IPS-15b (cell line): ENCODE data around the gene NLRP8.
"Not testable (repeated sequence)": the region's sequence is repeated elsewhere in the genome, so short reads cannot be mapped to it uniquely, and the experiment has no call there.

Experiments used
- H3K27me3 ChIP-seq: one replicate; pipeline ENCODE4 v1.6.1; 2013; ENCODE audit warnings: low read length; ENCODE audit not compliant: control insufficient read depth, insufficient read depth
- H3K36me3 ChIP-seq: one replicate; pipeline ENCODE4 v1.6.1; 2013; ENCODE audit warnings: low read length; ENCODE audit not compliant: control insufficient read depth, insufficient read depth
- H3K4me1 ChIP-seq: one replicate; pipeline ENCODE4 v1.6.1; 2013; ENCODE audit warnings: mild to moderate bottlenecking, low read length; ENCODE audit not compliant: control insufficient read depth, insufficient read depth
- H3K4me3 ChIP-seq: one replicate; pipeline ENCODE4 v1.5.1; 2013; ENCODE audit warnings: low read depth, low read length
- H3K9ac ChIP-seq: one replicate; pipeline ENCODE4 v1.6.1; 2013; ENCODE audit warnings: low read depth, mild to moderate bottlenecking, low read length
- H3K9me3 ChIP-seq: one replicate; pipeline ENCODE4 v1.6.1; 2013; ENCODE audit warnings: mild to moderate bottlenecking, low read length; ENCODE audit not compliant: control insufficient read depth, insufficient read depth

Gene NLRP8

GRCh38 chr19:55947532-55947931, at the start of gene NLRP8:
Gene NLRP8 (plus strand): TSS chr19:55947832.
- no peak within 1 kb of the TSS for H3K9ac ChIP-seq
- no peaks in the 10 kb centered on the region for H3K27me3 ChIP-seq
- H3K4me1 ChIP-seq: no peaks in the 10 kb centered on the region
- H3K36me3 ChIP-seq: no peaks in the 10 kb centered on the region
- H3K9me3 ChIP-seq: peaks cover 32% of the 10 kb centered on the region
- no peak within 1 kb of the TSS for H3K4me3 ChIP-seq

GRCh38 chr19:55898911-55899310, 48.7 kb upstream of the NLRP8 start:
- Histone ChIP-seq H3K9ac (no peak overlapping the region), H3K9me3 (peaks cover 25% of the 10 kb centered on the region), H3K4me1 (no peaks in the 10 kb centered on the region), H3K36me3 (no peaks in the 10 kb centered on the region), H3K27me3 (no peaks in the 10 kb centered on the region), H3K4me3 (no peak overlapping the region)

GRCh38 chr19:55901369-55902079, 46.1 kb upstream of the NLRP8 start:
- H3K4me3 ChIP-seq: no peak overlapping the region
- no peaks in the 10 kb centered on the region for H3K36me3 ChIP-seq
- H3K9ac ChIP-seq: no peak overlapping the region
- H3K4me1 ChIP-seq: no peaks in the 10 kb centered on the region
- H3K27me3 ChIP-seq: no peaks in the 10 kb centered on the region
- peaks cover 20% of the 10 kb centered on the region for H3K9me3 ChIP-seq

- Histone ChIP-seq H3K4me3 (no peak overlapping the region), H3K27me3 (no peaks in the 10 kb centered on the region), H3K9ac (no peak overlapping the region), H3K36me3 (no peaks in the 10 kb centered on the region), H3K4me1 (no peaks in the 10 kb centered on the region), H3K9me3 (peaks cover 20% of the 10 kb centered on the region)
Observed at GRCh38 chr19:55902080-55902751, 45.4 kb upstream of the NLRP8 start.

- Histone ChIP-seq H3K4me3 (no peak overlapping the region), H3K9me3 (peaks cover 25% of the 10 kb centered on the region), H3K27me3 (no peaks in the 10 kb centered on the region)
Observed at GRCh38 chr19:55907286-55907685, 40.3 kb upstream of the NLRP8 start.

GRCh38 chr19:55907746-55908145, 39.9 kb upstream of the NLRP8 start:
- Histone ChIP-seq H3K27me3 (no peaks in the 10 kb centered on the region), H3K36me3 (no peaks in the 10 kb centered on the region), H3K4me3 (no peak overlapping the region), H3K4me1 (no peaks in the 10 kb centered on the region), H3K9me3 (peaks cover 23% of the 10 kb centered on the region), H3K9ac (no peak overlapping the region)

More at GRCh38 chr19:55907286-55907685, 40.3 kb upstream of the NLRP8 start:
- Histone ChIP-seq H3K4me1 (no peaks in the 10 kb centered on the region), H3K36me3 (no peaks in the 10 kb centered on the region), H3K9ac (no peak overlapping the region)

DNA sequence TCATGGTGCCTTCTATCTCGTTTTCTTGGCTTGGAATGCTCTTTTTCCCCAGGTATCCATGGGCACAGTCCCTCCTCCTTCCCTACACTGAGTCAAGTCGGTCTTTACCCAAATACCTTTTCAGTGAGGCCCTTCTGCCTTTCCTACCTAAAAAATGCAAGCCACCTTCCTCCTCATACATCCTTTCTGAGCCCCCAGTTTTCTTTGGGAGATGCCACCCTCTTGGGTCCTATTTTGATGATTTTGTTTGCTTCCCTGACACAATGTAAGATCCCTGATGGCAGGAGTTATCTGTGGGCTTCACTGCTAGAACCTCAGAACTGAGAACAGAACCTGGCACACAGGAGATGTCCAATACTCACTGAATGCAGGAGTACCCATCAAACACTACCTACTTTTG, 37.8 kb upstream of the NLRP8 start:
- Histone ChIP-seq H3K9me3 (peaks cover 26% of the 10 kb centered on the region), H3K4me1 (no peaks in the 10 kb centered on the region), H3K9ac (no peak overlapping the region), H3K27me3 (no peaks in the 10 kb centered on the region), H3K4me3 (no peak overlapping the region), H3K36me3 (no peaks in the 10 kb centered on the region)

GRCh38 chr19:55912916-55913315, 34.7 kb upstream of the NLRP8 start:
- peaks cover 29% of the 10 kb centered on the region for H3K9me3 ChIP-seq
- H3K4me1 ChIP-seq: no peaks in the 10 kb centered on the region
- H3K4me3 ChIP-seq: no peak overlapping the region
- H3K9ac ChIP-seq: no peak overlapping the region
- H3K27me3 ChIP-seq: no peaks in the 10 kb centered on the region
- no peaks in the 10 kb centered on the region for H3K36me3 ChIP-seq

- Histone ChIP-seq H3K9me3 (peaks cover 29% of the 10 kb centered on the region), H3K27me3 (no peaks in the 10 kb centered on the region), H3K4me3 (no peak overlapping the region), H3K4me1 (no peaks in the 10 kb centered on the region), H3K36me3 (no peaks in the 10 kb centered on the region), H3K9ac (no peak overlapping the region)
Observed at GRCh38 chr19:55913643-55914268, 33.9 kb upstream of the NLRP8 start.

DNA sequence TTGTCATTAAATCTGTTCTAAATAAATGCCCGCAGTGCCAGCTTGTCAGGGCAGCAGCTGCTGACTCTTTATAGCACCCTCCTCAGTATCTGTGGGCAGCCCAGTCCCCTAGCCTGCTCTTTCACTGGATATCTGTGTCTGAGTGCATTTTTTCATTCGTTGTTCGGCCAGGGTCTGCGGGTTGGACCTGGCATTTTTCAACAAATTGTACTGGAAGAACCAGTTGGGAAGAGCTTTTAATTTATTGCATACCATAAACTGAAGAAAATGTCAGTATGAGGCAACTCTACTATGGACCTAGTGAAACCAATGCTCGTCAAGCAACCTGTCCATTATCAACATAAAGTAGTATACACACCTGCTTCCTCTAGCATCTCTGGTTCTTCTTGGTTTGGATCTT, 24.1 kb upstream of the NLRP8 start:
- Histone ChIP-seq H3K36me3 (no peaks in the 10 kb centered on the region), H3K9ac (no peak overlapping the region), H3K9me3 (peaks cover 43% of the 10 kb centered on the region), H3K4me1 (no peaks in the 10 kb centered on the region), H3K27me3 (no peaks in the 10 kb centered on the region), H3K4me3 (no peak overlapping the region)

- Histone ChIP-seq H3K27me3 (no peaks in the 10 kb centered on the region), H3K4me3 (no peak overlapping the region), H3K9ac (no peak overlapping the region), H3K36me3 (no peaks in the 10 kb centered on the region), H3K9me3 (peaks cover 37% of the 10 kb centered on the region), H3K4me1 (no peaks in the 10 kb centered on the region)
Observed at GRCh38 chr19:55927991-55928390, 19.6 kb upstream of the NLRP8 start.

- H3K9me3 ChIP-seq: peaks cover 32% of the 10 kb centered on the region
- not testable (repeated sequence) for H3K27me3 ChIP-seq, H3K4me3 ChIP-seq, H3K4me1 ChIP-seq, H3K36me3 ChIP-seq, H3K9ac ChIP-seq
Observed at GRCh38 chr19:55929258-55929657, 18.4 kb upstream of the NLRP8 start.
